OCI-LY3 (cell line): ENCODE results near the gene COX17.

Source experiments
- H2AFZ ChIP-seq: fragments of 200-600, 300-600 bp; shearing (Covaris generic); 2 replicates; pipeline ENCODE4 v1.6.0; 2014; ENCODE audit warnings: antibody characterized with exemption, low read depth, low read length
- H3K27ac ChIP-seq: fragments of 200-600, 300-600 bp; sonication (generic); 2 replicates; pipeline ENCODE4 v1.5.1; 2014; ENCODE audit warnings: mild to moderate bottlenecking, low read length, moderate library complexity, mixed read lengths
- H3K27me3 ChIP-seq: fragments of 200-600, 300-600 bp; sonication (generic); 2 replicates; pipeline ENCODE4 v1.6.1; 2014; ENCODE audit warnings: low read depth, low read length, mixed read lengths
- H3K36me3 ChIP-seq: fragments of 200-600, 300-600 bp; sonication (generic); replicated peaks from 2 replicates; pipeline ENCODE3; 2014; ENCODE audit warnings: low read depth, low read length, mixed read lengths
- H3K4me1 ChIP-seq: fragments of 300-600, 200-600 bp; sonication (generic); 2 replicates; pipeline ENCODE4 v1.6.1; 2014; ENCODE audit warnings: low read length, mixed read lengths
- H3K4me2 ChIP-seq: fragments of 200-600, 300-600 bp; sonication (generic); 2 replicates; pipeline ENCODE4 v1.6.1; 2014; ENCODE audit warnings: low read length, mixed read lengths
- H3K4me3 ChIP-seq: fragments of 300-600, 200-600 bp; sonication (generic); 2 replicates; pipeline ENCODE4 v1.5.1; 2014; ENCODE audit warnings: antibody characterized with exemption, mild to moderate bottlenecking, low read length, moderate library complexity
- H3K79me2 ChIP-seq: fragments of 300-600, 200-600 bp; shearing (Covaris generic); 2 replicates; pipeline ENCODE4 v1.6.1; 2014; ENCODE audit warnings: mild to moderate bottlenecking, low read length, mixed read lengths
- H3K9ac ChIP-seq: fragments of 300-600, 200-600 bp; shearing (Covaris generic); 2 replicates; pipeline ENCODE4 v1.6.0; 2014; ENCODE audit warnings: mild to moderate bottlenecking, low read length, moderate library complexity
- H3K9me3 ChIP-seq: fragments of 200-600, 300-600 bp; shearing (Covaris generic); 2 replicates; pipeline ENCODE4 v1.6.1; 2014; ENCODE audit warnings: low read length, mixed read lengths; ENCODE audit not compliant: insufficient read depth
- H4K20me1 ChIP-seq: fragments of 200-600, 300-600 bp; sonication (generic); 2 replicates; pipeline ENCODE4 v1.6.1; 2016; ENCODE audit warnings: low read length, mixed read lengths; ENCODE audit not compliant: insufficient read depth
- CTCF ChIP-seq: fragments of 200-600, 300-600 bp; sonication (generic); IDR thresholded peaks from 2 replicates; pipeline ENCODE4 v1.5.1; 2014; ENCODE audit warnings: antibody characterized with exemption, low read length, low read depth
- EZH2phosphoT487 ChIP-seq: fragments of 200-600 bp; shearing (Covaris generic); IDR thresholded peaks from 2 replicates; pipeline ENCODE4 v1.6.1; 2018; ENCODE audit warnings: antibody characterized with exemption, mixed run types, low read depth

Gene COX17

GRCh38 chr3:119632829-119633228 lies 44.4 kb downstream of the COX17 start:
- Histone ChIP-seq H2AFZ (no peak overlapping the region), H3K4me3 (no peak overlapping the region), H3K9me3 (no peaks in the 10 kb centered on the region), H3K27ac (no peak overlapping the region), H3K27me3 (no peaks in the 10 kb centered on the region), H3K9ac (no peak overlapping the region), H3K4me1 (peaks cover 53% of the 10 kb centered on the region), H3K4me2 (no peak overlapping the region), H3K36me3 (no peaks in the 10 kb centered on the region), H3K79me2 (no peaks in the 10 kb centered on the region), H4K20me1 (no peaks in the 10 kb centered on the region)
- TF ChIP-seq EZH2phosphoT487: no peak
- no peak for TF ChIP-seq CTCF

GRCh38 chr3:119632216-119632615 lies 45.0 kb downstream of the COX17 start:
- Histone ChIP-seq H3K27me3 (no peaks in the 10 kb centered on the region), H4K20me1 (no peaks in the 10 kb centered on the region), H3K79me2 (no peaks in the 10 kb centered on the region), H3K4me1 (peaks cover 53% of the 10 kb centered on the region), H3K36me3 (no peaks in the 10 kb centered on the region), H2AFZ (no peak overlapping the region), H3K9me3 (no peaks in the 10 kb centered on the region), H3K4me3 (no peak overlapping the region), H3K27ac (no peak overlapping the region), H3K4me2 (no peak overlapping the region), H3K9ac (no peak overlapping the region)
- no peak for TF ChIP-seq EZH2phosphoT487
- no peak for TF ChIP-seq CTCF

GRCh38 chr3:119631516-119631915 lies 45.7 kb downstream of the COX17 start:
- no peaks in the 10 kb centered on the region for H3K79me2 ChIP-seq
- TF ChIP-seq CTCF (no peak), EZH2phosphoT487 (no peak)
- H3K27ac ChIP-seq: no peak overlapping the region
- no peak overlapping the region for H3K9ac ChIP-seq
- H3K27me3 ChIP-seq: no peaks in the 10 kb centered on the region
- H3K4me3 ChIP-seq: no peak overlapping the region
- H3K36me3 ChIP-seq: no peaks in the 10 kb centered on the region
- no peak overlapping the region for H3K4me2 ChIP-seq
- H2AFZ ChIP-seq: no peak overlapping the region
- H4K20me1 ChIP-seq: no peaks in the 10 kb centered on the region
- H3K9me3 ChIP-seq: no peaks in the 10 kb centered on the region
- H3K4me1 ChIP-seq: peaks cover 53% of the 10 kb centered on the region

- Histone ChIP-seq H3K27ac (no peak overlapping the region), H3K36me3 (no peaks in the 10 kb centered on the region), H3K4me2 (no peak overlapping the region), H3K9ac (no peak overlapping the region), H3K4me3 (no peak overlapping the region), H4K20me1 (no peaks in the 10 kb centered on the region), H3K27me3 (no peaks in the 10 kb centered on the region), H3K79me2 (no peaks in the 10 kb centered on the region), H3K4me1 (peaks cover 48% of the 10 kb centered on the region), H2AFZ (no peak overlapping the region), H3K9me3 (no peaks in the 10 kb centered on the region)
- TF ChIP-seq EZH2phosphoT487: no peak
- TF ChIP-seq CTCF: no peak
Measured at GRCh38 chr3:119630880-119631329, 46.3 kb downstream of the COX17 start.
